A549 (cell line): Measurements from ENCODE around the gene TRAPPC10.

Experiments used
- POLR2AphosphoS2 ChIP-seq: conservative IDR thresholded peaks from 2 replicates; pipeline ENCODE4 v1.6.1; 2012; ENCODE audit warnings: low read length, improper control_type of control experiment, inconsistent platforms
- TF ChIP-seq, protein P1 (sequence below): fragments of >200 bp; sonication (Bioruptor Twin); formaldehyde crosslinking; IDR thresholded peaks from 3 replicates; pipeline ENCODE4 v1.5.1; 2016

DNA sequence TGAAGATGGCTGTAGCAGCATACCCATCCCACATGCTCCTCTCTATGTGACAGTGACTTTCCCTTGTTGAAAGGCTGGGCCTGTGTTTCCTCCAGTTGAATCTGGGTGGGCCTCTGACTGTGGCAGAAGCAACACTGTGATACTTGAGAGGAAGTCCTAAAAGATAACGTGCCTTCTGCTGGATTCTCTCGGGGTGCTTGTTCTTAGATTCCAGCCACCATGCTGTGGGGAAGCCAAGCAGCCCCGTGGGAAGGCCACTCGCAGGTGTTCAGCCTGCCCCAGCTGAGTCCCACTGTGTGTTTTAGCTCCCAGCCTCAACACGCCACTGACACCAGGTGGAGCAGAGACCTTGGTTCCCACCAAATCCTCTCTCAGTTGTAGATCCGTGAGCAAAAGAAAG is 31.5 kb downstream of the TRAPPC10 start:
- TF ChIP-seq, protein P1, sequence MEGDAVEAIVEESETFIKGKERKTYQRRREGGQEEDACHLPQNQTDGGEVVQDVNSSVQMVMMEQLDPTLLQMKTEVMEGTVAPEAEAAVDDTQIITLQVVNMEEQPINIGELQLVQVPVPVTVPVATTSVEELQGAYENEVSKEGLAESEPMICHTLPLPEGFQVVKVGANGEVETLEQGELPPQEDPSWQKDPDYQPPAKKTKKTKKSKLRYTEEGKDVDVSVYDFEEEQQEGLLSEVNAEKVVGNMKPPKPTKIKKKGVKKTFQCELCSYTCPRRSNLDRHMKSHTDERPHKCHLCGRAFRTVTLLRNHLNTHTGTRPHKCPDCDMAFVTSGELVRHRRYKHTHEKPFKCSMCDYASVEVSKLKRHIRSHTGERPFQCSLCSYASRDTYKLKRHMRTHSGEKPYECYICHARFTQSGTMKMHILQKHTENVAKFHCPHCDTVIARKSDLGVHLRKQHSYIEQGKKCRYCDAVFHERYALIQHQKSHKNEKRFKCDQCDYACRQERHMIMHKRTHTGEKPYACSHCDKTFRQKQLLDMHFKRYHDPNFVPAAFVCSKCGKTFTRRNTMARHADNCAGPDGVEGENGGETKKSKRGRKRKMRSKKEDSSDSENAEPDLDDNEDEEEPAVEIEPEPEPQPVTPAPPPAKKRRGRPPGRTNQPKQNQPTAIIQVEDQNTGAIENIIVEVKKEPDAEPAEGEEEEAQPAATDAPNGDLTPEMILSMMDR = no peak
- no peak for TF ChIP-seq POLR2AphosphoS2
